Measurements from ENCODE around the gene CCDC9B.

CCDC9B gene

DNA sequence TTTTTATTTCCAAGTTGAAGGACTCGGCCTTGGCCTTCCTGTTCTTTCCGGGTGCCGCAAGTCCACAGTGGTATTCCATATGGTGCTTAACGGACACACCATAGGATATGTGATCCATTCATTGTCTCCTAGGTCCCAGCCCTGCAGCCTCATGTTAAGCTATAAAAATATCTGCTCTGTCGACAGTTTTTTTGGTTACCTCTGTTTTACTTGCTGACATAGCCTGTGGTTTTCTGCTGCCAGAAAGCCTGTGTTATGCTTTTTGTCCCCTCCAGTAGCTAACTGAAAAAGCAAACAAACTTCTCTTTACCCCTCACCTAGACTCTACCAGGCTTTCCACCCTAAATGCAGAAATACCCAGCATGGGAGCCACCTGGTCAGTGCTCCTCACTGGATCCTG lies 12.0 kb downstream of the CCDC9B start:
- H3K4me3 ChIP-seq (ENCODE audit: low read length) = no peak overlapping the region
- H3K36me3 ChIP-seq (ENCODE audit: control insufficient read depth, low read length) = no peaks in the 10 kb centered on the region
- H4K20me1 ChIP-seq (ENCODE audit: control insufficient read depth, insufficient read depth, low read depth, low read length) = no peaks in the 10 kb centered on the region
- no peaks in the 10 kb centered on the region for H3K79me2 ChIP-seq (ENCODE audit: control insufficient read depth, low read length)
- H3K9me2 ChIP-seq (replicated peaks; ENCODE audit: control insufficient read depth, low read length) = no peaks in the 10 kb centered on the region
- H3K9me3 ChIP-seq (ENCODE audit: control insufficient read depth, insufficient read depth, low read length) = no peaks in the 10 kb centered on the region
- H3K27ac ChIP-seq (ENCODE audit: low read depth, low read length) = no peak overlapping the region
- no peak for TF ChIP-seq EZH2phosphoT487 (IDR thresholded peaks at IDR 0.05; ENCODE audit: borderline replicate concordance, low read length)
- TF ChIP-seq, protein P1, sequence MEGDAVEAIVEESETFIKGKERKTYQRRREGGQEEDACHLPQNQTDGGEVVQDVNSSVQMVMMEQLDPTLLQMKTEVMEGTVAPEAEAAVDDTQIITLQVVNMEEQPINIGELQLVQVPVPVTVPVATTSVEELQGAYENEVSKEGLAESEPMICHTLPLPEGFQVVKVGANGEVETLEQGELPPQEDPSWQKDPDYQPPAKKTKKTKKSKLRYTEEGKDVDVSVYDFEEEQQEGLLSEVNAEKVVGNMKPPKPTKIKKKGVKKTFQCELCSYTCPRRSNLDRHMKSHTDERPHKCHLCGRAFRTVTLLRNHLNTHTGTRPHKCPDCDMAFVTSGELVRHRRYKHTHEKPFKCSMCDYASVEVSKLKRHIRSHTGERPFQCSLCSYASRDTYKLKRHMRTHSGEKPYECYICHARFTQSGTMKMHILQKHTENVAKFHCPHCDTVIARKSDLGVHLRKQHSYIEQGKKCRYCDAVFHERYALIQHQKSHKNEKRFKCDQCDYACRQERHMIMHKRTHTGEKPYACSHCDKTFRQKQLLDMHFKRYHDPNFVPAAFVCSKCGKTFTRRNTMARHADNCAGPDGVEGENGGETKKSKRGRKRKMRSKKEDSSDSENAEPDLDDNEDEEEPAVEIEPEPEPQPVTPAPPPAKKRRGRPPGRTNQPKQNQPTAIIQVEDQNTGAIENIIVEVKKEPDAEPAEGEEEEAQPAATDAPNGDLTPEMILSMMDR (IDR thresholded peaks at IDR 0.05; ENCODE audit: low read depth, low read length, poor library complexity, severe bottlenecking) = no peak
- peaks cover 21% of the 10 kb centered on the region for H3K4me1 ChIP-seq (ENCODE audit: control insufficient read depth, low read length)
- H3F3A ChIP-seq (ENCODE audit: control insufficient read depth, insufficient read depth) = peaks cover 7% of the 10 kb centered on the region; the same call in 1 of the 2 replicates
- no peak overlapping the region for H3K4me2 ChIP-seq (ENCODE audit: low read length)
- peaks cover 6% of the 10 kb centered on the region; the same call in 1 of the 2 replicates for H3K27me3 ChIP-seq (ENCODE audit: control insufficient read depth, low read length)

DNA sequence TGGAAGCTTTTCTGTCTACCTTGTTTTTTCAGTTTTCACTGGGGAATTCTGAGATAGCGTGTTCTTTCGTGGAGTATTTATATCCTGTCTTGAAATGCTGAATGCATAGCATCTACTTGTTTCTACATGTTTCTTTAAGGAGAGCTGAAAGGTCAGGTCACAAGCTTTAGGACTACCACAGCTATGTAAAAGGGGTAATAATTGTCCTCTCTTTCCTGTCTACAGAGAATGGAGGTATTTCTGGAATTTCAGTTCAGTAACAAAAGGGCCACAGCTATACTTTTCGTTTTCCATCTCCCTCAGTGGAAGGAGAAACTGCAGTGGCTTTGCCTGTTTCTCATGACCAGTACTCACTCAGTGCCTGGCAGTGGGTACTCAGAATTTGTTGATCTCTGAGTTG lies 12.6 kb downstream of the CCDC9B start:
- Histone ChIP-seq H3K4me2 (ENCODE audit: low read length) (no peak overlapping the region), H3F3A (ENCODE audit: control insufficient read depth, insufficient read depth) (peaks cover 7% of the 10 kb centered on the region; the same call in 1 of the 2 replicates), H3K27me3 (ENCODE audit: control insufficient read depth, low read length) (peaks cover 6% of the 10 kb centered on the region; the same call in 1 of the 2 replicates), H3K9me3 (ENCODE audit: control insufficient read depth, insufficient read depth, low read length) (no peaks in the 10 kb centered on the region), H3K4me1 (ENCODE audit: control insufficient read depth, low read length) (peaks cover 18% of the 10 kb centered on the region), H3K79me2 (ENCODE audit: control insufficient read depth, low read length) (no peaks in the 10 kb centered on the region), H3K9me2 (replicated peaks; ENCODE audit: control insufficient read depth, low read length) (no peaks in the 10 kb centered on the region), H3K27ac (ENCODE audit: low read depth, low read length) (no peak overlapping the region), H3K4me3 (ENCODE audit: low read length) (no peak overlapping the region), H4K20me1 (ENCODE audit: control insufficient read depth, insufficient read depth, low read depth, low read length) (no peaks in the 10 kb centered on the region), H3K36me3 (ENCODE audit: control insufficient read depth, low read length) (no peaks in the 10 kb centered on the region)
- TF ChIP-seq, protein P1 (IDR thresholded peaks at IDR 0.05; ENCODE audit: low read depth, low read length, poor library complexity, severe bottlenecking) = no peak
- TF ChIP-seq EZH2phosphoT487 (IDR thresholded peaks at IDR 0.05; ENCODE audit: borderline replicate concordance, low read length) = no peak

DNA sequence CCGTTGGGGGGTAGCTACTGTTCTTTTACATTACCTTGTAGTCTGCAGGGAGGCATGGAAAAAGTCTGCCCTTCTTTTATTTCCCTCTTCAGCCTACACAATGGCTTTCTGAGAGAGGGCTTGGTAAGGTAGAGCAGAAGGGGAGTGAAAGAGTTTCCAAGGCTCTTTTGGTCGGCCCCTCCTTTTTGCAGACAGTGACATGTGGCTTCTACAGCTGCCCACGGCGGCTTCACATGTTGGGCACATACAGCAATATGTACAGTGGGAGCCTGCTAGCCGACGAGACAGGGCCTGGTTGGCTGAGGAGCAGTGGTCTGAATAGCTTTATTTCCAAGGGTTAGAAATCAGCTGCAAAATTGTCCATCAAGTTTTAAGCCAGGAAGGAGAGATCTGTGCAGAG lies 13.3 kb downstream of the CCDC9B start:
- Histone ChIP-seq H3K9me3 (ENCODE audit: control insufficient read depth, insufficient read depth, low read length) (no peaks in the 10 kb centered on the region), H3K27ac (ENCODE audit: low read depth, low read length) (no peak overlapping the region), H3K27me3 (ENCODE audit: control insufficient read depth, low read length) (peaks cover 6% of the 10 kb centered on the region; the same call in 1 of the 2 replicates), H3K9me2 (replicated peaks; ENCODE audit: control insufficient read depth, low read length) (no peaks in the 10 kb centered on the region), H3F3A (ENCODE audit: control insufficient read depth, insufficient read depth) (peaks cover 7% of the 10 kb centered on the region; the same call in 1 of the 2 replicates), H3K4me2 (ENCODE audit: low read length) (no peak overlapping the region), H3K36me3 (ENCODE audit: control insufficient read depth, low read length) (no peaks in the 10 kb centered on the region), H3K4me3 (ENCODE audit: low read length) (no peak overlapping the region), H3K4me1 (ENCODE audit: control insufficient read depth, low read length) (peaks cover 24% of the 10 kb centered on the region), H4K20me1 (ENCODE audit: control insufficient read depth, insufficient read depth, low read depth, low read length) (no peaks in the 10 kb centered on the region), H3K79me2 (ENCODE audit: control insufficient read depth, low read length) (no peaks in the 10 kb centered on the region)
- TF ChIP-seq EZH2phosphoT487 (IDR thresholded peaks at IDR 0.05; ENCODE audit: borderline replicate concordance, low read length) = no peak
- TF ChIP-seq, protein P1 (IDR thresholded peaks at IDR 0.05; ENCODE audit: low read depth, low read length, poor library complexity, severe bottlenecking) = no peak
